CD4-positive, alpha-beta memory T cell (primary cell): Measurements from ENCODE around the gene GTF2H4. TPM values are rescaled to one million over a fixed set of nuclear protein-coding genes. Genes with fewer than 3 reads are reported as not detected.
A peak's percentile ranks its signal among the peaks of the same experiment; 100 is the strongest.

ENCODE experiments used
- CTCF ChIA-PET: fragments of 350-600 bp; sonication (Branson Sonifier 250); formaldehyde crosslinking; loops from one replicate; lab custom pipeline; 2021; ENCODE audit warnings: inconsistent platforms; ENCODE audit not compliant: partially characterized antibody; lab: Charles Lee
- POLR2A ChIA-PET: fragments of 350-600 bp; sonication (Branson Sonifier 250); formaldehyde crosslinking; loops from one replicate; lab custom pipeline; 2021; ENCODE audit not compliant: partially characterized antibody; lab: Charles Lee
- DNase-seq, 5 donors: peaks; one replicate each; pipeline versions ENCODE4 v3.0.0 to v3.0.0-alpha.2; 2020 to 2022; ENCODE audit warnings: mixed read lengths in 1 of 5
- H3K27ac ChIP-seq: one replicate; pipeline ENCODE4 v1.7.0; 2013; ENCODE audit warnings: low read depth, low read length
- H3K27me3 ChIP-seq: 2 replicates; pipeline ENCODE4 v1.7.0; 2013; ENCODE audit warnings: mild to moderate bottlenecking, low read length, moderate library complexity; ENCODE audit not compliant: insufficient read depth
- H3K36me3 ChIP-seq: 2 replicates; pipeline ENCODE4 v1.7.0; 2013; ENCODE audit warnings: mild to moderate bottlenecking, low read length, moderate library complexity; ENCODE audit not compliant: insufficient read depth
- H3K4me1 ChIP-seq: 2 replicates; pipeline ENCODE4 v1.7.0; 2013; ENCODE audit warnings: mild to moderate bottlenecking, low read length, moderate library complexity; ENCODE audit not compliant: insufficient read depth
- H3K4me3 ChIP-seq, 2 donors: one replicate each; pipeline ENCODE4 v1.7.0; 2013; ENCODE audit warnings: low read length in 2 of 2, mild to moderate bottlenecking in 1 of 2
- H3K9me3 ChIP-seq, 2 donors: one replicate each; pipeline ENCODE4 v1.7.0; 2013; ENCODE audit warnings: low read length in 2 of 2, control low read depth in 1 of 2; ENCODE audit not compliant: control insufficient read depth in 1 of 2
- H3K27ac Mint-ChIP-seq, 7 donors: one replicate each; pipeline ENCODE4 v1.8.0; 2020 to 2021; ENCODE audit warnings: mixed read lengths in 7 of 7, mild to moderate bottlenecking in 6 of 7, inconsistent platforms in 3 of 7, moderate library complexity in 3 of 7
- H3K27me3 Mint-ChIP-seq, 2 donors: one replicate each; pipeline ENCODE4 v1.8.0; 2020 to 2021; ENCODE audit warnings: mixed read lengths in 2 of 2
- H3K36me3 Mint-ChIP-seq, 2 donors: one replicate each; pipeline ENCODE4 v1.8.0; 2020 to 2021; ENCODE audit warnings: mixed read lengths in 2 of 2, inconsistent platforms in 1 of 2, mild to moderate bottlenecking in 1 of 2
- H3K4me1 Mint-ChIP-seq, 4 donors: one replicate each; pipeline ENCODE4 v1.8.0; 2020 to 2021; ENCODE audit warnings: mixed read lengths in 4 of 4, mild to moderate bottlenecking in 1 of 4
- H3K4me3 Mint-ChIP-seq, 8 donors: one replicate each; pipeline ENCODE4 v1.8.0; 2020 to 2021; ENCODE audit warnings: mixed read lengths in 8 of 8, mild to moderate bottlenecking in 7 of 8, moderate library complexity in 6 of 8, inconsistent platforms in 3 of 8
- H3K9me3 Mint-ChIP-seq, 8 donors: one replicate each; pipeline ENCODE4 v1.8.0; 2020 to 2021; ENCODE audit warnings: mixed read lengths in 8 of 8, mild to moderate bottlenecking in 5 of 8, inconsistent platforms in 3 of 8, moderate library complexity in 1 of 8
- intact Hi-C: fragments of 100-400 bp; cut with micrococcal nuclease; formaldehyde crosslinking; loops from one replicate; pipeline ENCODE4 v1.15.1; 2023
- polyA plus RNA-seq, 2 donors: library from polyadenylated mRNA; unstranded; fragments of 300-500 nt; fragmentation: Illumina TruSeq; gene quantifications; one replicate each; pipeline ENCODE4 v1.2.3, GENCODE V29; 2021
- total RNA-seq, 2 experiments: library from RNA; stranded (reverse); gene quantifications; one replicate each; pipeline ENCODE4 v1.2.3, GENCODE V29; 2021

Gene GTF2H4
- total and polyA plus RNA-seq, 4 experiments from 2014 or later, result 3.7 to 39.7 (median 23.0) TPM

- no peaks in the 10 kb centered on the region for H3K27me3 ChIP-seq
- Mint-ChIP-seq H3K27me3 (no peaks in the 10 kb centered on the region), H3K9me3 (no peaks in the 10 kb centered on the region), H3K4me1 (peaks cover 19 to 48% (median 28%) of the 10 kb centered on the region in 4 donors), H3K27ac (peak overlapping the region in 5 of 7 donors; percentile 36 to 89 (median 62)), H3K4me3 (peak overlapping the region; percentile 62 to 86 (median 78)), H3K36me3 (no peaks in the 10 kb centered on the region)
- ChIA-PET POLR2A (interaction anchor here (0.6 to 3.9 kb wide), 7 partner anchors 31 to 145 kb away, joined by 3 to 13 read pairs (median 4); partner anchors contain the start of gene VARS2), CTCF (interaction anchor here (0.8 to 12.0 kb wide), 8 partner anchors 16 to 286 kb away, joined by 3 to 262 read pairs (median 4); partner anchors contain the start of gene IER3)
- H3K27ac ChIP-seq, result no peak overlapping the region
- peaks cover 31% of the 10 kb centered on the region for H3K4me1 ChIP-seq
- H3K9me3 ChIP-seq, result no peaks in the 10 kb centered on the region
- H3K36me3 ChIP-seq, result no peaks in the 10 kb centered on the region
- intact Hi-C loops, result no loop called here
- DNase-seq, result no peak
- no peak overlapping the region for H3K4me3 ChIP-seq
These were observed 25.0 kb upstream of the GTF2H4 start for GRCh38 chr6:30882759-30883684.

GRCh38 chr6:30883685-30884520, 24.1 kb upstream of the GTF2H4 start, which contains the start of gene DDR1:
Gene DDR1, plus strand, starts transcription at chr6:30884519. Its CDS starts 4,211 bp downstream, at chr6:30888730.
- no peaks in the 10 kb centered on the region for H3K9me3 ChIP-seq
- peaks cover 31% of the 10 kb centered on the region for H3K4me1 ChIP-seq
- Mint-ChIP-seq H3K36me3 (peaks cover 0 to 5% of the 10 kb centered on the region in 2 donors), H3K9me3 (no peaks in the 10 kb centered on the region), H3K27me3 (no peaks in the 10 kb centered on the region), H3K4me1 (peaks cover 19 to 39% (median 26%) of the 10 kb centered on the region in 4 donors), H3K27ac (peak within 1 kb of the TSS in 6 of 7 donors; percentile 38 to 89 (median 76)), H3K4me3 (peak within 1 kb of the TSS; percentile 77 to 87 (median 84))
- H3K4me3 ChIP-seq, result peak within 1 kb of the TSS in 1 of 2 donors; percentile 52
- H3K27me3 ChIP-seq, result no peaks in the 10 kb centered on the region
- no peaks in the 10 kb centered on the region for H3K36me3 ChIP-seq
- peak; percentile 30 to 66 (median 39) for DNase-seq
- POLR2A ChIA-PET, result interaction anchor here (0.7 to 3.9 kb wide), 12 partner anchors 22 to 433 kb away, joined by 3 to 13 read pairs (median 3); partner anchors contain the start of genes PRR3 and VARS2
- intact Hi-C loops, result no loop called here
- H3K27ac ChIP-seq, result peak within 1 kb of the TSS; percentile 24
- CTCF ChIA-PET, result interaction anchor here (1.0 to 12.0 kb wide), 5 partner anchors 53 to 196 kb away, joined by 3 to 262 read pairs (median 8); no protein-coding TSS in a partner anchor

- ChIA-PET CTCF (interaction anchor here (0.9 to 12.0 kb wide), 5 partner anchors 54 to 202 kb away, joined by 4 to 262 read pairs (median 8); no protein-coding TSS in a partner anchor), POLR2A (interaction anchor here (0.6 to 3.9 kb wide), 12 partner anchors 11 to 434 kb away, joined by 3 to 13 read pairs (median 3); partner anchors contain the start of genes PRR3 and VARS2)
- Histone ChIP-seq H3K4me3 (peak overlapping the region in 1 of 2 donors; percentile 52), H3K27me3 (no peaks in the 10 kb centered on the region), H3K4me1 (peaks cover 31% of the 10 kb centered on the region), H3K27ac (peak overlapping the region; percentile 24), H3K36me3 (no peaks in the 10 kb centered on the region), H3K9me3 (no peaks in the 10 kb centered on the region)
- intact Hi-C loops, result no loop called here
- H3K4me3 Mint-ChIP-seq, result peak overlapping the region; percentile 77 to 87 (median 84)
- H3K36me3 Mint-ChIP-seq, result peaks cover 0 to 8% of the 10 kb centered on the region in 2 donors
- H3K4me1 Mint-ChIP-seq, result peaks cover 19 to 36% (median 26%) of the 10 kb centered on the region in 4 donors
- peak in 4 of 5 donors; percentile 20 to 47 (median 24) for DNase-seq
- H3K9me3 Mint-ChIP-seq, result no peaks in the 10 kb centered on the region
- no peaks in the 10 kb centered on the region for H3K27me3 Mint-ChIP-seq
- H3K27ac Mint-ChIP-seq, result peak overlapping the region in 6 of 7 donors; percentile 38 to 83 (median 76)
These were observed 23.2 kb upstream of the GTF2H4 start for GRCh38 chr6:30884521-30885480.

- H3K4me1 Mint-ChIP-seq, result peaks cover 19 to 34% (median 26%) of the 10 kb centered on the region in 4 donors
- H3K4me1 ChIP-seq, result peaks cover 31% of the 10 kb centered on the region
- H3K4me3 Mint-ChIP-seq, result peak overlapping the region; percentile 77 to 87 (median 84)
- intact Hi-C loops, result no loop called here
- no peaks in the 10 kb centered on the region for H3K27me3 ChIP-seq
- H3K9me3 Mint-ChIP-seq, result no peaks in the 10 kb centered on the region
- H3K27me3 Mint-ChIP-seq, result no peaks in the 10 kb centered on the region
- no peak overlapping the region for H3K27ac ChIP-seq
- H3K9me3 ChIP-seq, result no peaks in the 10 kb centered on the region
- CTCF ChIA-PET, result interaction anchor here (0.9 to 12.0 kb wide), 4 partner anchors 55 to 202 kb away, joined by 4 to 262 read pairs (median 8); no protein-coding TSS in a partner anchor
- H3K36me3 ChIP-seq, result no peaks in the 10 kb centered on the region
- no peak for DNase-seq
- peak overlapping the region in 1 of 2 donors; percentile 17 for H3K4me3 ChIP-seq
- peaks cover 0 to 14% of the 10 kb centered on the region in 2 donors for H3K36me3 Mint-ChIP-seq
- H3K27ac Mint-ChIP-seq, result peak overlapping the region in 5 of 7 donors; percentile 69 to 82 (median 74)
- POLR2A ChIA-PET, result interaction anchor here (1.4 to 3.9 kb wide), 3 partner anchors 28 to 70 kb away, joined by 5 to 13 read pairs (median 8); partner anchors contain the start of gene VARS2
These were observed 22.5 kb upstream of the GTF2H4 start for GRCh38 chr6:30885481-30885998.

- Histone ChIP-seq H3K4me1 (peaks cover 31% of the 10 kb centered on the region), H3K9me3 (no peaks in the 10 kb centered on the region), H3K36me3 (no peaks in the 10 kb centered on the region), H3K27ac (no peak overlapping the region), H3K4me3 (no peak overlapping the region), H3K27me3 (no peaks in the 10 kb centered on the region)
- Mint-ChIP-seq H3K27me3 (no peaks in the 10 kb centered on the region), H3K9me3 (no peaks in the 10 kb centered on the region), H3K4me1 (peaks cover 19 to 34% (median 26%) of the 10 kb centered on the region in 4 donors), H3K36me3 (peaks cover 0 to 14% of the 10 kb centered on the region in 2 donors), H3K4me3 (peak overlapping the region; percentile 77 to 87 (median 84)), H3K27ac (peak overlapping the region in 5 of 7 donors; percentile 3 to 82 (median 70))
- no peak for DNase-seq
- intact Hi-C loops, result no loop called here
- ChIA-PET CTCF (interaction anchor here (2.3 to 12.0 kb wide), 2 partner anchors 56 to 194 kb away, joined by 8 to 262 read pairs; no protein-coding TSS in a partner anchor), POLR2A (no interaction called here)
These were observed 21.8 kb upstream of the GTF2H4 start for GRCh38 chr6:30885999-30886896.
